RWPE1 (cell line): ENCODE results near the gene ERAS.

Experiments
- CTCF ChIA-PET: fragments of 350-600 bp; sonication (Branson Sonifier 250); formaldehyde crosslinking; extraction: SDS; loops from one replicate; lab custom pipeline; 2021; lab: Yijun Ruan, JAX
- POLR2A ChIA-PET: fragments of 400-600 bp; formaldehyde crosslinking; extraction: SDS; loops from one replicate; lab custom pipeline; 2020; ENCODE audit warnings: antibody characterized with exemption; ENCODE audit not compliant: low non-redundant PET; lab: Yijun Ruan, JAX
- DNase-seq: peaks from one replicate; pipeline ENCODE4 v3.0.0; 2012; ENCODE audit warnings: low spot score
- H3K27ac ChIP-seq: fragments of 450-650 bp; 2 replicates; pipeline ENCODE4 v1.5.1; 2017
- CTCF ChIP-seq: fragments of 450-650 bp; conservative IDR thresholded peaks from 2 replicates; pipeline ENCODE4 v1.5.1; 2017; ENCODE audit warnings: low read depth, mild to moderate bottlenecking

The ERAS gene

GRCh38 chrX:48826135-48826875 is at the start of gene ERAS:
Gene ERAS, plus strand, starts transcription at chrX:48826513. Its CDS starts 2,611 bp downstream, at chrX:48829124.
- DNase-seq = no peak
- ChIA-PET POLR2A (no interaction called here), CTCF (no interaction called here)
- no peak within 1 kb of the TSS for H3K27ac ChIP-seq
- TF ChIP-seq CTCF = no peak

- ChIA-PET CTCF (no interaction called here), POLR2A (no interaction called here)
- no peak overlapping the region for H3K27ac ChIP-seq
- no peak for TF ChIP-seq CTCF
- no peak for DNase-seq
Observed at GRCh38 chrX:48776818-48777439, 49.4 kb upstream of the ERAS start.

GRCh38 chrX:48779399-48779798 is 46.9 kb upstream of the ERAS start:
- ChIA-PET CTCF (no interaction called here), POLR2A (no interaction called here)
- no peak overlapping the region for H3K27ac ChIP-seq
- DNase-seq = no peak
- no peak for TF ChIP-seq CTCF

GRCh38 chrX:48781705-48782104 is 44.6 kb upstream of the ERAS start:
- CTCF ChIA-PET = no interaction called here
- no peak for TF ChIP-seq CTCF
- H3K27ac ChIP-seq = no peak overlapping the region
- no peak for DNase-seq
- POLR2A ChIA-PET = no interaction called here

- ChIA-PET POLR2A (no interaction called here), CTCF (no interaction called here)
- no peak overlapping the region for H3K27ac ChIP-seq
- DNase-seq = no peak
- no peak for TF ChIP-seq CTCF
Observed at GRCh38 chrX:48782216-48782615, 44.1 kb upstream of the ERAS start.

GRCh38 chrX:48782795-48783194 is 43.5 kb upstream of the ERAS start:
- no peak overlapping the region for H3K27ac ChIP-seq
- DNase-seq = no peak
- ChIA-PET CTCF (no interaction called here), POLR2A (no interaction called here)
- TF ChIP-seq CTCF = no peak
